Left ventricle myocardium inferior (tissue), 1 donor: ENCODE data around the gene ZNF438. TPM values are rescaled to one million over a fixed set of nuclear protein-coding genes. Genes with fewer than 3 reads are reported as not detected.
A peak's percentile ranks its signal among the peaks of the same experiment; 100 is the strongest.

Experiments
- DNase-seq: peaks from one replicate; pipeline ENCODE4 v3.0.0-alpha.2; 2020
- H3K27ac ChIP-seq: fragments of 200-600 bp; replicated peaks from 2 replicates; pipeline ENCODE4 v1.8.0; 2021
- H3K27me3 ChIP-seq: fragments of 200-600 bp; 2 replicates; pipeline ENCODE4 v1.8.0; 2021; ENCODE audit warnings: low read depth
- H3K36me3 ChIP-seq: fragments of 200-600 bp; 2 replicates; pipeline ENCODE4 v1.8.0; 2021
- H3K4me1 ChIP-seq: fragments of 200-600 bp; 2 replicates; pipeline ENCODE4 v1.8.0; 2021
- H3K4me3 ChIP-seq: fragments of 200-600 bp; 2 replicates; pipeline ENCODE4 v1.8.0; 2021; ENCODE audit warnings: mild to moderate bottlenecking, moderate library complexity
- H3K9me3 ChIP-seq: fragments of 200-600 bp; replicated peaks from 2 replicates; pipeline ENCODE4 v1.8.0; 2021
- CTCF ChIP-seq: fragments of 200-600 bp; IDR thresholded peaks from 2 replicates; pipeline ENCODE4 v1.8.0; 2021; ENCODE audit warnings: antibody characterized with exemption, mild to moderate bottlenecking, borderline replicate concordance
- intact Hi-C: fragments of 100-400 bp; cut with micrococcal nuclease; formaldehyde crosslinking; loops from one replicate; pipeline ENCODE4 v1.11.0; 2022
- total RNA-seq: library from RNA; stranded (reverse); fragmentation: NEBNext Ultra II Directional; extraction: Animal tissue kit (Norgen Biotek cat#: 25700); gene quantifications from one replicate; pipeline ENCODE4 v1.2.1, GENCODE V29; 2021
- donor health status: DM: no; HTN: yes; CAD: no; lungs with severe emphysema.

The ZNF438 gene
- total RNA-seq, 1 donor from 2014 or later = 13.2 TPM

GRCh38 chr10:30855131-30855530 is 176.5 kb downstream of the ZNF438 start:
- peaks cover 48% of the 10 kb centered on the region for H3K4me1 ChIP-seq
- intact Hi-C loops = no loop called here
- peaks cover 3% of the 10 kb centered on the region for H3K36me3 ChIP-seq
- H3K27ac ChIP-seq = peak overlapping the region; percentile 78
- DNase-seq = no peak
- no peak for TF ChIP-seq CTCF
- H3K27me3 ChIP-seq = no peaks in the 10 kb centered on the region
- no peak overlapping the region for H3K4me3 ChIP-seq
- no peaks in the 10 kb centered on the region for H3K9me3 ChIP-seq

- intact Hi-C loops = no loop called here
- H3K27ac ChIP-seq = peak overlapping the region; percentile 78
- peaks cover 8% of the 10 kb centered on the region for H3K36me3 ChIP-seq
Measured at GRCh38 chr10:30854656-30855055, 177.0 kb downstream of the ZNF438 start.

GRCh38 chr10:30853066-30853465 is 178.6 kb downstream of the ZNF438 start:
- no peak for TF ChIP-seq CTCF
- no peak overlapping the region for H3K4me3 ChIP-seq

More at GRCh38 chr10:30854656-30855055, 177.0 kb downstream of the ZNF438 start:
- Histone ChIP-seq H3K9me3 (no peaks in the 10 kb centered on the region), H3K4me3 (no peak overlapping the region), H3K27me3 (no peaks in the 10 kb centered on the region), H3K4me1 (peaks cover 48% of the 10 kb centered on the region)
- no peak for DNase-seq
- TF ChIP-seq CTCF = no peak

GRCh38 chr10:30850776-30851175 is 180.9 kb downstream of the ZNF438 start:
- no peak overlapping the region for H3K27ac ChIP-seq
- no peaks in the 10 kb centered on the region for H3K27me3 ChIP-seq
- intact Hi-C loops = no loop called here
- peaks cover 33% of the 10 kb centered on the region for H3K36me3 ChIP-seq
- DNase-seq = no peak
- no peak overlapping the region for H3K4me3 ChIP-seq
- H3K9me3 ChIP-seq = no peaks in the 10 kb centered on the region
- H3K4me1 ChIP-seq = peaks cover 13% of the 10 kb centered on the region
- no peak for TF ChIP-seq CTCF

More at GRCh38 chr10:30853066-30853465, 178.6 kb downstream of the ZNF438 start:
- intact Hi-C loops = no loop called here
- peaks cover 23% of the 10 kb centered on the region for H3K36me3 ChIP-seq
- no peak overlapping the region for H3K27ac ChIP-seq
- no peaks in the 10 kb centered on the region for H3K9me3 ChIP-seq
- peaks cover 34% of the 10 kb centered on the region for H3K4me1 ChIP-seq
- no peaks in the 10 kb centered on the region for H3K27me3 ChIP-seq
- no peak for DNase-seq

- H3K27ac ChIP-seq = no peak overlapping the region
- H3K4me1 ChIP-seq = no peaks in the 10 kb centered on the region
- intact Hi-C loops = no loop called here
Measured at GRCh38 chr10:30849231-30850035, 182.2 kb downstream of the ZNF438 start.

More at GRCh38 chr10:30849231-30850035, 182.2 kb downstream of the ZNF438 start:
- H3K9me3 ChIP-seq = no peaks in the 10 kb centered on the region
- H3K27me3 ChIP-seq = no peaks in the 10 kb centered on the region
- no peak overlapping the region for H3K4me3 ChIP-seq
- no peak for TF ChIP-seq CTCF
- peaks cover 33% of the 10 kb centered on the region for H3K36me3 ChIP-seq
- DNase-seq = no peak
